Uterus (tissue), 2 donors: ENCODE results near the gene SNX8.

ENCODE experiments used
- POLR2A ChIP-seq, 2 donors: fragments of 450-650 bp; IDR thresholded peaks; one replicate each; pipeline ENCODE4 v1.6.1; 2016; ENCODE audit warnings: antibody characterized with exemption in 2 of 2, mild to moderate bottlenecking in 1 of 2, moderate library complexity in 1 of 2
- TF ChIP-seq, protein P1 (sequence below), 4 experiments: fragments of 200-600 bp in 2 of 4; fragments of 450-650 bp in 2 of 4; sonication (generic) in 2 of 4; IDR thresholded peaks; one replicate each; pipeline ENCODE4 v1.5.1; 2016 to 2019; ENCODE audit warnings: antibody characterized with exemption in 4 of 4, mild to moderate bottlenecking in 2 of 4, moderate library complexity in 1 of 4

DNA sequence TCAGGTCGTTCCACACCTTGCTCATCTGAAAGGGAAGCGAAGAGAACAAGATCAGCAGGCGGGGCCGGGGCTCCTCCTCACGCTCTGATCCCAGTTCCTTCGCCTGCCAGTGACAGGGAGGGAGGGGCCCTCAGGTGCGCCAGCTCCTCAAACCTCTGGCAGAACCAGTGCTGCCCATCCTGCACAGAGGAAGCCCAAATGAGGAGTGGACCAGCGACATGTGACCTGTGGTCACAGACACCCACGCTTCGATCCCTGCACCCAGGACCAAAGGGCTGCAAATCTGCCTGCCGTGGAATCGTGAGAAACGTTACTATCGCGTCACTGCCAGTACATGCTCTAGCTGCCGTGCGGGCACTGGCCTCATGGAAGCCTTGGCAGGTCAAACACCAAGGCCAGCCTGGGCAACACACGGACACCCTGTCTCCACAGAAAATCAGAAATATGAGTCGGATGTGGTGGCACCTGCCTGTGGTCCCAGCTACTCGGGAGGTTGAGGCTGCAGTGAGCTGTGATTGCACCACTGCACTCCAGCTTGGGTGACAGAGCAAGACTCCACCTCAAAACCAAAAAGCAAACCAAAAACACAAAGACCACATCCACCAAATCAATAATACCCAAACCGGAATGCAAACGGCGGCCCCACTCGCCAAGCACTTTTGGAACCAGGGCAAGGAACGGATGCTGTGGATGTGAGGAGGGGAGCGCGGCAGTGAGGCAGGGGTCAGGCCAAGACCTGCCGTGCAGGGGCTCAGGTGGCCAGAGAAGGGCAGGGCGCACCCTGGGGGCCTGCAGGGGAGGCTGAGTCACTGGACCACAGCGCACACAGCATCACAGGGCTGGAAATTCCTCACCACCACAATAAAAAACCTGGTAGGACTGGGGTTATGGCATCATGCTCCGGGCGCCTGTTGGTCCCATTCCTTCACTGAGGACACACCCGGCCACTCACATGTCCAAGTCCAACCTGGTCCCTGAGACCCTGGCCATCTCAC lies 58.8 kb downstream of the SNX8 start:
- TF ChIP-seq, protein P1, sequence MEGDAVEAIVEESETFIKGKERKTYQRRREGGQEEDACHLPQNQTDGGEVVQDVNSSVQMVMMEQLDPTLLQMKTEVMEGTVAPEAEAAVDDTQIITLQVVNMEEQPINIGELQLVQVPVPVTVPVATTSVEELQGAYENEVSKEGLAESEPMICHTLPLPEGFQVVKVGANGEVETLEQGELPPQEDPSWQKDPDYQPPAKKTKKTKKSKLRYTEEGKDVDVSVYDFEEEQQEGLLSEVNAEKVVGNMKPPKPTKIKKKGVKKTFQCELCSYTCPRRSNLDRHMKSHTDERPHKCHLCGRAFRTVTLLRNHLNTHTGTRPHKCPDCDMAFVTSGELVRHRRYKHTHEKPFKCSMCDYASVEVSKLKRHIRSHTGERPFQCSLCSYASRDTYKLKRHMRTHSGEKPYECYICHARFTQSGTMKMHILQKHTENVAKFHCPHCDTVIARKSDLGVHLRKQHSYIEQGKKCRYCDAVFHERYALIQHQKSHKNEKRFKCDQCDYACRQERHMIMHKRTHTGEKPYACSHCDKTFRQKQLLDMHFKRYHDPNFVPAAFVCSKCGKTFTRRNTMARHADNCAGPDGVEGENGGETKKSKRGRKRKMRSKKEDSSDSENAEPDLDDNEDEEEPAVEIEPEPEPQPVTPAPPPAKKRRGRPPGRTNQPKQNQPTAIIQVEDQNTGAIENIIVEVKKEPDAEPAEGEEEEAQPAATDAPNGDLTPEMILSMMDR (IDR thresholded peaks at IDR 0.05) = no peak
- no peak for TF ChIP-seq POLR2A (IDR thresholded peaks at IDR 0.05)
